ENCODE data around the gene EIF6. TPM values are rescaled to one million over a fixed set of nuclear protein-coding genes. Genes with fewer than 3 reads are reported as not detected.

Gene EIF6
- total RNA-seq, 1 donor from 2014 or later: 315 TPM

GRCh38 chr20:35303735-35304491, 19.3 kb upstream of the EIF6 start:
- H3K4me3 ChIP-seq (ENCODE audit: low read depth, low read length): no peak overlapping the region
- TF ChIP-seq CTCF (conservative IDR thresholded peaks at IDR 0.05; ENCODE audit: low read depth, low read length): peak; percentile 97
- no peak for DNase-seq (ENCODE audit: low read depth)

GRCh38 chr20:35303382-35303734, 18.8 kb upstream of the EIF6 start:
- TF ChIP-seq CTCF (conservative IDR thresholded peaks at IDR 0.05; ENCODE audit: low read depth, low read length): no peak
- no peak for DNase-seq (ENCODE audit: low read depth)
- no peak overlapping the region for H3K4me3 ChIP-seq (ENCODE audit: low read depth, low read length)

- no peak overlapping the region for H3K4me3 ChIP-seq (ENCODE audit: low read depth, low read length)
- no peak for DNase-seq (ENCODE audit: low read depth)
- no peak for TF ChIP-seq CTCF (conservative IDR thresholded peaks at IDR 0.05; ENCODE audit: low read depth, low read length)
These were observed 18.1 kb upstream of the EIF6 start for GRCh38 chr20:35302421-35303335.

GRCh38 chr20:35301426-35301825, 16.9 kb upstream of the EIF6 start:
- DNase-seq (ENCODE audit: low read depth): no peak
- no peak overlapping the region for H3K4me3 ChIP-seq (ENCODE audit: low read depth, low read length)
- no peak for TF ChIP-seq CTCF (conservative IDR thresholded peaks at IDR 0.05; ENCODE audit: low read depth, low read length)

GRCh38 chr20:35300469-35301262, 16.1 kb upstream of the EIF6 start:
- TF ChIP-seq CTCF (conservative IDR thresholded peaks at IDR 0.05; ENCODE audit: low read depth, low read length): no peak
- H3K4me3 ChIP-seq (ENCODE audit: low read depth, low read length): no peak overlapping the region
- no peak for DNase-seq (ENCODE audit: low read depth)

- H3K4me3 ChIP-seq (ENCODE audit: low read depth, low read length): no peak overlapping the region
- DNase-seq (ENCODE audit: low read depth): no peak
- TF ChIP-seq CTCF (conservative IDR thresholded peaks at IDR 0.05; ENCODE audit: low read depth, low read length): no peak
These were observed 15.2 kb upstream of the EIF6 start for GRCh38 chr20:35299780-35300179.
